SU-DHL-6 (cell line): ENCODE data around the gene DDX28.
"Not testable (repeated sequence)": the region's sequence is repeated elsewhere in the genome, so short reads cannot be mapped to it uniquely, and the experiment has no call there.

Experiments used
- H2AFZ ChIP-seq: fragments of 200-600 bp; sonication (generic); 2 replicates; pipeline ENCODE4 v1.6.1; 2014; ENCODE audit warnings: low read depth, mild to moderate bottlenecking, moderate library complexity, mixed read lengths, antibody characterized with exemption, low read length; ENCODE audit not compliant: severe bottlenecking
- H3F3A ChIP-seq: fragments of 200-600 bp; shearing (Covaris generic); 2 replicates; pipeline ENCODE4 v1.6.0; 2016; ENCODE audit warnings: antibody characterized with exemption, mild to moderate bottlenecking; ENCODE audit not compliant: insufficient read depth
- H3K27ac ChIP-seq: fragments of 200-600 bp; sonication (generic); 2 replicates; pipeline ENCODE4 v1.5.1; 2016; ENCODE audit warnings: low read depth, mild to moderate bottlenecking, low read length, moderate library complexity, mixed read lengths
- H3K27me3 ChIP-seq: fragments of 200-600 bp; sonication (generic), shearing (Covaris generic); 2 replicates; pipeline ENCODE4 v1.6.0; 2014; ENCODE audit warnings: mild to moderate bottlenecking, low read length
- H3K36me3 ChIP-seq: fragments of 200-600 bp; sonication (generic); 2 replicates; pipeline ENCODE4 v1.6.1; 2014; ENCODE audit warnings: mild to moderate bottlenecking, low read length, mixed read lengths
- H3K4me2 ChIP-seq: fragments of 300-600, 200-600 bp; shearing (Covaris generic), sonication (generic); 2 replicates; pipeline ENCODE4 v1.6.0; 2014; ENCODE audit warnings: low read length, low read depth, mild to moderate bottlenecking; ENCODE audit not compliant: poor library complexity, severe bottlenecking
- H3K4me3 ChIP-seq: fragments of 200-600 bp; sonication (generic); 2 replicates; pipeline ENCODE4 v1.5.1; 2014; ENCODE audit warnings: antibody characterized with exemption, low read length, mild to moderate bottlenecking, mixed read lengths; ENCODE audit not compliant: insufficient read depth, poor library complexity, severe bottlenecking
- H3K79me2 ChIP-seq: fragments of 200-600 bp; sonication (generic); 2 replicates; pipeline ENCODE4 v1.6.1; 2014; ENCODE audit warnings: mild to moderate bottlenecking, low read length, moderate library complexity; ENCODE audit not compliant: insufficient read depth
- H3K9ac ChIP-seq: fragments of 200-600 bp; sonication (generic); 2 replicates; pipeline ENCODE4 v1.7.0; 2014; ENCODE audit warnings: mild to moderate bottlenecking, low read length
- H3K9me2 ChIP-seq: fragments of 200-600 bp; sonication (generic); replicated peaks from 2 replicates; pipeline ENCODE4 v1.6.1; 2014; ENCODE audit warnings: low read length; ENCODE audit not compliant: insufficient read depth
- H3K9me3 ChIP-seq: fragments of 200-600 bp; sonication (generic); 2 replicates; pipeline ENCODE4 v1.6.1; 2014; ENCODE audit warnings: low read length, mixed read lengths; ENCODE audit not compliant: insufficient read depth
- H4K20me1 ChIP-seq: fragments of 200-600 bp; sonication (generic); 2 replicates; pipeline ENCODE4 v1.6.1; 2014; ENCODE audit warnings: low read depth, mild to moderate bottlenecking, antibody characterized with exemption, low read length, moderate library complexity, mixed read lengths
- CTCF ChIP-seq: fragments of 200-600 bp; sonication (generic); IDR thresholded peaks from one replicate; pipeline ENCODE4 v1.5.1; 2017; ENCODE audit warnings: antibody characterized with exemption, mild to moderate bottlenecking, low read length, moderate library complexity; ENCODE audit not compliant: insufficient read depth, poor library complexity, severe bottlenecking
- EZH2phosphoT487 ChIP-seq: fragments of 200-600 bp; sonication (generic), shearing (Covaris generic); conservative IDR thresholded peaks from 2 replicates; pipeline ENCODE4 v1.6.1; 2018; ENCODE audit warnings: mild to moderate bottlenecking, antibody characterized with exemption, low read length, moderate library complexity, mixed read lengths

DDX28 gene

GRCh38 chr16:68015681-68016080 lies 7.4 kb downstream of the DDX28 start, which contains the start of gene DPEP2NB:
Gene DPEP2NB (minus strand): TSS chr16:68015911. CDS start chr16:68015770, 141 bp downstream.
- TF ChIP-seq EZH2phosphoT487 = no peak
- no peak for TF ChIP-seq CTCF
- H3K9ac ChIP-seq = no peak within 1 kb of the TSS
- H3K4me2 ChIP-seq = no peak within 1 kb of the TSS

GRCh38 chr16:68013440-68013839 lies 9.6 kb downstream of the DDX28 start:
- no peak overlapping the region for H3K27ac ChIP-seq
- H3K9me2 ChIP-seq = no peaks in the 10 kb centered on the region
- H3K4me2 ChIP-seq = no peak overlapping the region
- no peaks in the 10 kb centered on the region for H3K36me3 ChIP-seq
- H3F3A ChIP-seq = no peaks in the 10 kb centered on the region
- H3K4me3 ChIP-seq = no peak overlapping the region
- no peak overlapping the region for H3K9ac ChIP-seq
- no peaks in the 10 kb centered on the region for H4K20me1 ChIP-seq
- H3K27me3 ChIP-seq = no peaks in the 10 kb centered on the region
- TF ChIP-seq EZH2phosphoT487 (no peak), CTCF (no peak)
- H2AFZ ChIP-seq = no peak overlapping the region
- H3K9me3 ChIP-seq = no peaks in the 10 kb centered on the region
- H3K79me2 ChIP-seq = no peaks in the 10 kb centered on the region

More at GRCh38 chr16:68015681-68016080, 7.4 kb downstream of the DDX28 start, which contains the start of gene DPEP2NB:
- H3K36me3 ChIP-seq = no peaks in the 10 kb centered on the region
- no peaks in the 10 kb centered on the region for H3K79me2 ChIP-seq
- H3K27ac ChIP-seq = no peak within 1 kb of the TSS
- no peaks in the 10 kb centered on the region for H3K9me2 ChIP-seq
- H4K20me1 ChIP-seq = no peaks in the 10 kb centered on the region
- H2AFZ ChIP-seq = no peak within 1 kb of the TSS
- no peak within 1 kb of the TSS for H3K4me3 ChIP-seq
- no peaks in the 10 kb centered on the region for H3K27me3 ChIP-seq
- no peaks in the 10 kb centered on the region for H3K9me3 ChIP-seq
- no peaks in the 10 kb centered on the region for H3F3A ChIP-seq

- H3K27ac ChIP-seq = not testable (repeated sequence)
These were observed 13.2 kb downstream of the DDX28 start for GRCh38 chr16:68009872-68010271.

GRCh38 chr16:68009157-68009735 lies 13.8 kb downstream of the DDX28 start:
- H3K36me3 ChIP-seq = no peaks in the 10 kb centered on the region
- H3K27ac ChIP-seq = no peak overlapping the region
- no peak overlapping the region for H3K4me2 ChIP-seq
- no peaks in the 10 kb centered on the region for H3K9me2 ChIP-seq
- H2AFZ ChIP-seq = no peak overlapping the region
- H3K79me2 ChIP-seq = no peaks in the 10 kb centered on the region
- no peak overlapping the region for H3K9ac ChIP-seq
- no peaks in the 10 kb centered on the region for H3F3A ChIP-seq
- H3K4me3 ChIP-seq = no peak overlapping the region
- no peak for TF ChIP-seq CTCF
- no peak for TF ChIP-seq EZH2phosphoT487
- H3K9me3 ChIP-seq = no peaks in the 10 kb centered on the region
- H3K27me3 ChIP-seq = no peaks in the 10 kb centered on the region
- no peaks in the 10 kb centered on the region for H4K20me1 ChIP-seq

More at GRCh38 chr16:68009872-68010271, 13.2 kb downstream of the DDX28 start:
- H3K27me3 ChIP-seq, H3K9me3 ChIP-seq, H4K20me1 ChIP-seq, H3K36me3 ChIP-seq, H2AFZ ChIP-seq, H3F3A ChIP-seq, H3K4me3 ChIP-seq, H3K9ac ChIP-seq, H3K9me2 ChIP-seq, H3K4me2 ChIP-seq, H3K79me2 ChIP-seq: not testable (repeated sequence)
